Mucosa of rectum (tissue), 2 donors: ENCODE measurements around the gene SMAD5.

ENCODE experiments used
- H3K27ac ChIP-seq, 2 donors: one replicate each; pipeline ENCODE4 v1.7.0; 2013; ENCODE audit warnings: inconsistent platforms in 2 of 2, low read depth in 2 of 2, low read length in 2 of 2
- H3K27me3 ChIP-seq, 2 donors: one replicate each; pipeline ENCODE4 v1.7.0; 2013; ENCODE audit warnings: low read length in 2 of 2; ENCODE audit not compliant: control insufficient read depth in 2 of 2, insufficient read depth in 2 of 2
- H3K36me3 ChIP-seq, 2 donors: one replicate each; pipeline ENCODE4 v1.7.0; 2013; ENCODE audit warnings: low read length in 2 of 2; ENCODE audit not compliant: control insufficient read depth in 2 of 2, insufficient read depth in 2 of 2
- H3K4me1 ChIP-seq, 2 donors: one replicate each; pipeline ENCODE4 v1.7.0; 2013; ENCODE audit warnings: low read length in 2 of 2, mild to moderate bottlenecking in 1 of 2; ENCODE audit not compliant: control insufficient read depth in 2 of 2, insufficient read depth in 2 of 2
- H3K4me3 ChIP-seq, 2 donors: one replicate each; pipeline ENCODE4 v1.7.0; 2013; ENCODE audit warnings: low read length in 2 of 2
- H3K9ac ChIP-seq, 2 donors: one replicate each; pipeline ENCODE4 v1.7.0; 2013; ENCODE audit warnings: low read length in 2 of 2, low read depth in 1 of 2, mild to moderate bottlenecking in 1 of 2
- H3K9me3 ChIP-seq, 2 donors: one replicate each; pipeline ENCODE4 v1.7.0; 2013; ENCODE audit warnings: low read length in 2 of 2; ENCODE audit not compliant: control insufficient read depth in 2 of 2
- donor health status: healthy.
- donor health status: Normal muscosa, but diverticular disease.

Gene SMAD5

GRCh38 chr5:136212252-136212721 lies 79.6 kb downstream of the SMAD5 start:
- Histone ChIP-seq H3K36me3 (no peaks in the 10 kb centered on the region), H3K9ac (no peak overlapping the region), H3K27ac (no peak overlapping the region), H3K4me3 (no peak overlapping the region), H3K4me1 (no peaks in the 10 kb centered on the region), H3K9me3 (no peaks in the 10 kb centered on the region), H3K27me3 (no peaks in the 10 kb centered on the region)

GRCh38 chr5:136213919-136214493 lies 81.4 kb downstream of the SMAD5 start:
- no peaks in the 10 kb centered on the region for H3K36me3 ChIP-seq
- no peaks in the 10 kb centered on the region for H3K27me3 ChIP-seq
- no peaks in the 10 kb centered on the region for H3K9me3 ChIP-seq
- no peak overlapping the region for H3K27ac ChIP-seq
- H3K4me1 ChIP-seq: no peaks in the 10 kb centered on the region
- H3K4me3 ChIP-seq: no peak overlapping the region
- no peak overlapping the region for H3K9ac ChIP-seq

- H3K4me1 ChIP-seq: no peaks in the 10 kb centered on the region
- no peaks in the 10 kb centered on the region for H3K36me3 ChIP-seq
- H3K4me3 ChIP-seq: no peak overlapping the region
- no peak overlapping the region for H3K9ac ChIP-seq
- H3K27ac ChIP-seq: no peak overlapping the region
- H3K27me3 ChIP-seq: no peaks in the 10 kb centered on the region
- H3K9me3 ChIP-seq: no peaks in the 10 kb centered on the region
Measured at GRCh38 chr5:136215812-136216211, 83.2 kb downstream of the SMAD5 start.

- no peaks in the 10 kb centered on the region for H3K36me3 ChIP-seq
- H3K9me3 ChIP-seq: no peaks in the 10 kb centered on the region
- no peak overlapping the region for H3K9ac ChIP-seq
- H3K4me1 ChIP-seq: no peaks in the 10 kb centered on the region
- H3K4me3 ChIP-seq: no peak overlapping the region
- no peak overlapping the region for H3K27ac ChIP-seq
- H3K27me3 ChIP-seq: no peaks in the 10 kb centered on the region
Measured at GRCh38 chr5:136216230-136216629, 83.6 kb downstream of the SMAD5 start.

GRCh38 chr5:136221340-136221739 lies 88.7 kb downstream of the SMAD5 start:
- Histone ChIP-seq H3K27me3 (peaks cover 0 to 3% of the 10 kb centered on the region in 2 donors), H3K36me3 (no peaks in the 10 kb centered on the region), H3K9me3 (no peaks in the 10 kb centered on the region), H3K27ac (no peak overlapping the region), H3K9ac (no peak overlapping the region), H3K4me1 (no peaks in the 10 kb centered on the region), H3K4me3 (no peak overlapping the region)

- Histone ChIP-seq H3K27ac (no peak overlapping the region), H3K4me1 (no peaks in the 10 kb centered on the region), H3K9me3 (no peaks in the 10 kb centered on the region), H3K36me3 (no peaks in the 10 kb centered on the region), H3K4me3 (no peak overlapping the region), H3K27me3 (peaks cover 0 to 3% of the 10 kb centered on the region in 2 donors), H3K9ac (no peak overlapping the region)
Measured at GRCh38 chr5:136222580-136223235, 90.1 kb downstream of the SMAD5 start.

- no peaks in the 10 kb centered on the region for H3K9me3 ChIP-seq
- H3K4me3 ChIP-seq: no peak overlapping the region
- H3K27me3 ChIP-seq: peaks cover 0 to 3% of the 10 kb centered on the region in 2 donors
- H3K4me1 ChIP-seq: no peaks in the 10 kb centered on the region
- H3K9ac ChIP-seq: no peak overlapping the region
- no peaks in the 10 kb centered on the region for H3K36me3 ChIP-seq
- no peak overlapping the region for H3K27ac ChIP-seq
Measured at GRCh38 chr5:136225796-136226195, 93.2 kb downstream of the SMAD5 start.

GRCh38 chr5:136226401-136226800 lies 93.8 kb downstream of the SMAD5 start:
- H3K4me3 ChIP-seq: no peak overlapping the region
- H3K36me3 ChIP-seq: no peaks in the 10 kb centered on the region
- no peaks in the 10 kb centered on the region for H3K9me3 ChIP-seq
- H3K27ac ChIP-seq: no peak overlapping the region
- peaks cover 0 to 3% of the 10 kb centered on the region in 2 donors for H3K27me3 ChIP-seq
- no peak overlapping the region for H3K9ac ChIP-seq
- H3K4me1 ChIP-seq: no peaks in the 10 kb centered on the region

GRCh38 chr5:136228136-136228757 lies 95.6 kb downstream of the SMAD5 start:
- no peak overlapping the region for H3K9ac ChIP-seq
- H3K36me3 ChIP-seq: no peaks in the 10 kb centered on the region
- peaks cover 0 to 3% of the 10 kb centered on the region in 2 donors for H3K27me3 ChIP-seq
- H3K9me3 ChIP-seq: no peaks in the 10 kb centered on the region
- H3K4me3 ChIP-seq: no peak overlapping the region
- H3K4me1 ChIP-seq: no peaks in the 10 kb centered on the region
- H3K27ac ChIP-seq: no peak overlapping the region

- H3K4me1 ChIP-seq: no peaks in the 10 kb centered on the region
- H3K9me3 ChIP-seq: no peaks in the 10 kb centered on the region
- no peak overlapping the region for H3K9ac ChIP-seq
- no peaks in the 10 kb centered on the region for H3K36me3 ChIP-seq
- H3K27ac ChIP-seq: no peak overlapping the region
- peaks cover 0 to 3% of the 10 kb centered on the region in 2 donors for H3K27me3 ChIP-seq
- H3K4me3 ChIP-seq: no peak overlapping the region
Measured at GRCh38 chr5:136230176-136230575, 97.5 kb downstream of the SMAD5 start.
